ENCODE measurements around the gene CYP2J2. TPM values are rescaled to one million over a fixed set of nuclear protein-coding genes. Genes with fewer than 3 reads are reported as not detected.

CYP2J2 gene
- total RNA-seq, 1 experiment from 2014 or later, result 1.1 TPM

GRCh38 chr1:59908682-59909081, 17.9 kb downstream of the CYP2J2 start (continued):
- TF ChIP-seq, protein P1, sequence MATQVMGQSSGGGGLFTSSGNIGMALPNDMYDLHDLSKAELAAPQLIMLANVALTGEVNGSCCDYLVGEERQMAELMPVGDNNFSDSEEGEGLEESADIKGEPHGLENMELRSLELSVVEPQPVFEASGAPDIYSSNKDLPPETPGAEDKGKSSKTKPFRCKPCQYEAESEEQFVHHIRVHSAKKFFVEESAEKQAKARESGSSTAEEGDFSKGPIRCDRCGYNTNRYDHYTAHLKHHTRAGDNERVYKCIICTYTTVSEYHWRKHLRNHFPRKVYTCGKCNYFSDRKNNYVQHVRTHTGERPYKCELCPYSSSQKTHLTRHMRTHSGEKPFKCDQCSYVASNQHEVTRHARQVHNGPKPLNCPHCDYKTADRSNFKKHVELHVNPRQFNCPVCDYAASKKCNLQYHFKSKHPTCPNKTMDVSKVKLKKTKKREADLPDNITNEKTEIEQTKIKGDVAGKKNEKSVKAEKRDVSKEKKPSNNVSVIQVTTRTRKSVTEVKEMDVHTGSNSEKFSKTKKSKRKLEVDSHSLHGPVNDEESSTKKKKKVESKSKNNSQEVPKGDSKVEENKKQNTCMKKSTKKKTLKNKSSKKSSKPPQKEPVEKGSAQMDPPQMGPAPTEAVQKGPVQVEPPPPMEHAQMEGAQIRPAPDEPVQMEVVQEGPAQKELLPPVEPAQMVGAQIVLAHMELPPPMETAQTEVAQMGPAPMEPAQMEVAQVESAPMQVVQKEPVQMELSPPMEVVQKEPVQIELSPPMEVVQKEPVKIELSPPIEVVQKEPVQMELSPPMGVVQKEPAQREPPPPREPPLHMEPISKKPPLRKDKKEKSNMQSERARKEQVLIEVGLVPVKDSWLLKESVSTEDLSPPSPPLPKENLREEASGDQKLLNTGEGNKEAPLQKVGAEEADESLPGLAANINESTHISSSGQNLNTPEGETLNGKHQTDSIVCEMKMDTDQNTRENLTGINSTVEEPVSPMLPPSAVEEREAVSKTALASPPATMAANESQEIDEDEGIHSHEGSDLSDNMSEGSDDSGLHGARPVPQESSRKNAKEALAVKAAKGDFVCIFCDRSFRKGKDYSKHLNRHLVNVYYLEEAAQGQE (IDR thresholded peaks at IDR 0.05; ENCODE audit: low read depth), result no peak
- no peak for TF ChIP-seq EZH2phosphoT487 (IDR thresholded peaks at IDR 0.05; ENCODE audit: borderline replicate concordance)
- no peak for TF ChIP-seq MAX (IDR thresholded peaks at IDR 0.05)
- no peak for TF ChIP-seq POLR2AphosphoS5 (IDR thresholded peaks at IDR 0.05; ENCODE audit: low read depth, low read length)
- no peak for TF ChIP-seq YY1 (IDR thresholded peaks at IDR 0.05; ENCODE audit: extremely low read depth, insufficient replicate concordance, low read depth, low read length)
- TF ChIP-seq, protein P2, sequence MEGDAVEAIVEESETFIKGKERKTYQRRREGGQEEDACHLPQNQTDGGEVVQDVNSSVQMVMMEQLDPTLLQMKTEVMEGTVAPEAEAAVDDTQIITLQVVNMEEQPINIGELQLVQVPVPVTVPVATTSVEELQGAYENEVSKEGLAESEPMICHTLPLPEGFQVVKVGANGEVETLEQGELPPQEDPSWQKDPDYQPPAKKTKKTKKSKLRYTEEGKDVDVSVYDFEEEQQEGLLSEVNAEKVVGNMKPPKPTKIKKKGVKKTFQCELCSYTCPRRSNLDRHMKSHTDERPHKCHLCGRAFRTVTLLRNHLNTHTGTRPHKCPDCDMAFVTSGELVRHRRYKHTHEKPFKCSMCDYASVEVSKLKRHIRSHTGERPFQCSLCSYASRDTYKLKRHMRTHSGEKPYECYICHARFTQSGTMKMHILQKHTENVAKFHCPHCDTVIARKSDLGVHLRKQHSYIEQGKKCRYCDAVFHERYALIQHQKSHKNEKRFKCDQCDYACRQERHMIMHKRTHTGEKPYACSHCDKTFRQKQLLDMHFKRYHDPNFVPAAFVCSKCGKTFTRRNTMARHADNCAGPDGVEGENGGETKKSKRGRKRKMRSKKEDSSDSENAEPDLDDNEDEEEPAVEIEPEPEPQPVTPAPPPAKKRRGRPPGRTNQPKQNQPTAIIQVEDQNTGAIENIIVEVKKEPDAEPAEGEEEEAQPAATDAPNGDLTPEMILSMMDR (IDR thresholded peaks at IDR 0.05 in 2 of 3, conservative IDR thresholded peaks at IDR 0.05 in 1 of 3; ENCODE audit: borderline replicate concordance in 1 of 3, insufficient read depth in 1 of 3, low read depth in 2 of 3, low read length in 2 of 3), result no peak
- no peak for TF ChIP-seq ZFX (IDR thresholded peaks at IDR 0.05)

- H3K4me2 ChIP-seq (ENCODE audit: low read length), result no peak overlapping the region
- ChIA-PET CTCF (no interaction called here), RAD21 (ENCODE audit: low non-redundant PET in 1 of 2, low total read pairs in 2 of 2, uncharacterized antibody in 2 of 2, unreplicated experiment in 2 of 2) (no interaction called here), POLR2A (no interaction called here)
- H4K20me1 ChIP-seq (ENCODE audit: insufficient read depth), result no peaks in the 10 kb centered on the region
- H3K79me2 ChIP-seq (ENCODE audit: insufficient read depth, low read length), result no peaks in the 10 kb centered on the region
- H3K9me3 ChIP-seq (ENCODE audit: control insufficient read depth in 1 of 2, insufficient read depth in 1 of 2, low read depth in 1 of 2, low read length in 2 of 2), result no peaks in the 10 kb centered on the region
- no peak for ATAC-seq
- no peak overlapping the region for H3K9ac ChIP-seq (ENCODE audit: low read length)
- TF ChIP-seq MAX (IDR thresholded peaks at IDR 0.05), result no peak
- no peak for TF ChIP-seq EGR1 (IDR thresholded peaks at IDR 0.05; ENCODE audit: low read depth)
- TF ChIP-seq, protein P2 (IDR thresholded peaks at IDR 0.05 in 2 of 3, conservative IDR thresholded peaks at IDR 0.05 in 1 of 3; ENCODE audit: borderline replicate concordance in 1 of 3, insufficient read depth in 1 of 3, low read depth in 2 of 3, low read length in 2 of 3), result no peak
- TF ChIP-seq EZH2phosphoT487 (IDR thresholded peaks at IDR 0.05; ENCODE audit: borderline replicate concordance), result no peak
- no peak for TF ChIP-seq SP1 (IDR thresholded peaks at IDR 0.05; ENCODE audit: low read depth)
- TF ChIP-seq RAD21 (IDR thresholded peaks at IDR 0.05; ENCODE audit: low read depth), result no peak
- no peak for TF ChIP-seq ATF3 (IDR thresholded peaks at IDR 0.05)
- TF ChIP-seq TCF7L2 (IDR thresholded peaks at IDR 0.05; ENCODE audit: borderline replicate concordance, extremely low read depth, insufficient read depth, insufficient read length), result no peak
- TF ChIP-seq POLR2A (IDR thresholded peaks at IDR 0.05; ENCODE audit: borderline replicate concordance, extremely low read depth, insufficient read depth, insufficient read length), result no peak
- no peak for TF ChIP-seq YY1 (IDR thresholded peaks at IDR 0.05; ENCODE audit: extremely low read depth, insufficient replicate concordance, low read depth, low read length)
- TF ChIP-seq SIN3A (IDR thresholded peaks at IDR 0.05; ENCODE audit: low read depth), result no peak
- no peak for TF ChIP-seq EZH2 (IDR thresholded peaks at IDR 0.05)
- no peak overlapping the region for H3K27ac ChIP-seq (ENCODE audit: low read depth, low read length)
- no TSS peak for BruUV-seq (replicated peaks)
- no peak overlapping the region for H3K4me3 ChIP-seq (replicated peaks in 1 of 2; ENCODE audit: low read depth in 1 of 2, low read length in 2 of 2)
- no peaks in the 10 kb centered on the region for H3K27me3 ChIP-seq (ENCODE audit: insufficient read depth, low read length)
- no peak overlapping the region for H2AFZ ChIP-seq (ENCODE audit: low read depth, low read length, poor library complexity, severe bottlenecking)
- no peaks in the 10 kb centered on the region for H3K4me1 ChIP-seq (ENCODE audit: control insufficient read depth in 1 of 2, insufficient read depth in 2 of 2, low read length in 2 of 2)
- H3K36me3 ChIP-seq (ENCODE audit: control insufficient read depth in 1 of 2, insufficient read depth in 2 of 2, low read length in 2 of 2), result no peaks in the 10 kb centered on the region
- no peaks in the 10 kb centered on the region for H3K9me2 ChIP-seq (ENCODE audit: insufficient read depth)
- DNase-seq (ENCODE audit: low read depth, low spot score), result no peak
- intact Hi-C loops (cut with micrococcal nuclease), result no loop called here
Measured at GRCh38 chr1:59908084-59908483, 18.5 kb downstream of the CYP2J2 start.
